Measurements from ENCODE around the gene CCNO.

- TF ChIP-seq EZH2 (IDR thresholded peaks at IDR 0.05; ENCODE audit: borderline replicate concordance, control insufficient read depth, low read depth, low read length) (no peak), CEBPZ (IDR thresholded peaks at IDR 0.05; ENCODE audit: low read depth, low read length) (no peak), FOS (IDR thresholded peaks at IDR 0.05; ENCODE audit: borderline replicate concordance, extremely low read depth, insufficient read length) (no peak), YY1 (IDR thresholded peaks at IDR 0.05; ENCODE audit: low read depth, low read length) (no peak), POLR2A (IDR thresholded peaks at IDR 0.05; ENCODE audit: low read depth, low read length) (no peak), CTCF (IDR thresholded peaks at IDR 0.05 in 2 of 3, conservative IDR thresholded peaks at IDR 0.05 in 1 of 3; ENCODE audit: control insufficient read depth in 2 of 3, extremely low read depth in 1 of 3, insufficient read depth in 1 of 3, low read depth in 3 of 3, low read length in 3 of 3) (no peak), TAF1 (IDR thresholded peaks at IDR 0.05; ENCODE audit: borderline replicate concordance, low read depth, low read length) (no peak), PAX5 (IDR thresholded peaks at IDR 0.05; ENCODE audit: borderline replicate concordance, low read depth, low read length) (no peak), ZNF687 (IDR thresholded peaks at IDR 0.05) (no peak), ZBTB40 (IDR thresholded peaks at IDR 0.05; ENCODE audit: borderline replicate concordance) (no peak), RCOR1 (conservative IDR thresholded peaks at IDR 0.05; ENCODE audit: low read depth, low read length) (no peak)
Measured at GRCh38 chr5:55231029-55231918, 2.1 kb downstream of the CCNO start.

Data from GM12878 (cell line).